Astrocyte (in vitro differentiated cells and primary cell): Measurements from ENCODE around the gene LCN1. TPM values are rescaled to one million over a fixed set of nuclear protein-coding genes. Genes with fewer than 3 reads are reported as not detected.

Experiments used
- DNase-seq: peaks from one replicate; pipeline ENCODE4 v3.0.0-alpha.2; 2010; ENCODE audit warnings: low read depth
- FAIRE-seq: peaks from 2 replicates; lab custom pipeline; 2011; peaks lifted over from hg19 to GRCh38; lab: Jason Lieb, UNC
- H2AFZ ChIP-seq: 2 replicates; pipeline ENCODE4 v1.6.0; 2012; ENCODE audit warnings: low read depth, low read length, inconsistent platforms
- H3K27ac ChIP-seq: 2 replicates; pipeline ENCODE4 v1.5.1; 2011; ENCODE audit warnings: low read depth, low read length, inconsistent platforms
- H3K27me3 ChIP-seq: 2 replicates; pipeline ENCODE4 v1.6.0; 2011; ENCODE audit warnings: low read length, inconsistent platforms; ENCODE audit not compliant: insufficient read depth
- H3K36me3 ChIP-seq: 2 replicates; pipeline ENCODE4 v1.5.1; 2011; ENCODE audit warnings: low read length, inconsistent platforms; ENCODE audit not compliant: insufficient read depth
- H3K4me1 ChIP-seq: 2 replicates; pipeline ENCODE4 v1.5.1; 2011; ENCODE audit warnings: low read length, inconsistent platforms; ENCODE audit not compliant: insufficient read depth
- H3K4me2 ChIP-seq: 2 replicates; pipeline ENCODE4 v1.6.0; 2012; ENCODE audit warnings: low read length, inconsistent platforms
- H3K4me3 ChIP-seq: 2 replicates; pipeline ENCODE4 v1.5.1; 2011; ENCODE audit warnings: low read depth, mild to moderate bottlenecking, low read length, inconsistent platforms; ENCODE audit not compliant: insufficient read depth
- H3K79me2 ChIP-seq: 2 replicates; pipeline ENCODE4 v1.6.0; 2012; ENCODE audit warnings: mild to moderate bottlenecking, low read length, inconsistent platforms; ENCODE audit not compliant: insufficient read depth
- H3K9ac ChIP-seq: 2 replicates; pipeline ENCODE4 v1.6.0; 2012; ENCODE audit warnings: mild to moderate bottlenecking, low read length, inconsistent platforms
- H3K9me3 ChIP-seq: 2 replicates; pipeline ENCODE4 v1.5.1; 2012; ENCODE audit warnings: low read depth, mild to moderate bottlenecking, low read length, inconsistent platforms; ENCODE audit not compliant: insufficient read depth
- H4K20me1 ChIP-seq: 2 replicates; pipeline ENCODE4 v1.6.0; 2012; ENCODE audit warnings: low read length, inconsistent platforms; ENCODE audit not compliant: insufficient read depth
- H3K27ac Mint-ChIP-seq: one replicate; pipeline ENCODE4 v1.8.0; 2021; ENCODE audit warnings: mild to moderate bottlenecking, mixed read lengths; ENCODE audit not compliant: unreplicated experiment
- H3K27me3 Mint-ChIP-seq: one replicate; pipeline ENCODE4 v1.8.0; 2021; ENCODE audit warnings: low read depth, mixed read lengths; ENCODE audit not compliant: unreplicated experiment
- H3K36me3 Mint-ChIP-seq: one replicate; pipeline ENCODE4 v1.8.0; 2021; ENCODE audit warnings: low read depth, mixed read lengths; ENCODE audit not compliant: unreplicated experiment
- H3K4me1 Mint-ChIP-seq: one replicate; pipeline ENCODE4 v1.8.0; 2021; ENCODE audit warnings: low read depth, mixed read lengths; ENCODE audit not compliant: unreplicated experiment
- H3K4me3 Mint-ChIP-seq: one replicate; pipeline ENCODE4 v1.8.0; 2021; ENCODE audit warnings: mild to moderate bottlenecking, moderate library complexity, mixed read lengths; ENCODE audit not compliant: unreplicated experiment
- H3K9me3 Mint-ChIP-seq: one replicate; pipeline ENCODE4 v1.8.0; 2021; ENCODE audit warnings: mild to moderate bottlenecking, mixed read lengths; ENCODE audit not compliant: unreplicated experiment
- CTCF ChIP-seq: IDR thresholded peaks from 2 replicates; pipeline ENCODE4 v1.5.1; 2011; ENCODE audit warnings: low read depth, mild to moderate bottlenecking, inconsistent platforms, low read length, moderate library complexity; ENCODE audit not compliant: insufficient read depth
- EZH2 ChIP-seq: IDR thresholded peaks from 2 replicates; pipeline ENCODE4 v1.6.1; 2012; ENCODE audit warnings: mild to moderate bottlenecking, low read length, inconsistent platforms; ENCODE audit not compliant: insufficient read depth
- total RNA-seq: library from RNA; stranded (reverse); gene quantifications from 2 replicates; pipeline ENCODE4 v1.2.1, GENCODE V29; 2021

The LCN1 gene
- total RNA-seq, 1 donor from 2014 or later: not detected

GRCh38 chr9:135566552-135566951 lies 45.3 kb downstream of the LCN1 start:
- Mint-ChIP-seq H3K36me3 (no peaks in the 10 kb centered on the region), H3K4me1 (no peaks in the 10 kb centered on the region), H3K27me3 (peaks cover 21% of the 10 kb centered on the region), H3K9me3 (peaks cover 18% of the 10 kb centered on the region), H3K27ac (no peak overlapping the region), H3K4me3 (no peak overlapping the region)
- Histone ChIP-seq H3K27me3 (no peaks in the 10 kb centered on the region), H3K36me3 (no peaks in the 10 kb centered on the region), H3K27ac (no peak overlapping the region), H3K9me3 (peaks cover 5% of the 10 kb centered on the region), H3K4me1 (no peaks in the 10 kb centered on the region), H3K4me3 (no peak overlapping the region), H3K4me2 (no peak overlapping the region), H4K20me1 (no peaks in the 10 kb centered on the region), H3K79me2 (no peaks in the 10 kb centered on the region), H2AFZ (no peak overlapping the region), H3K9ac (no peak overlapping the region)
- FAIRE-seq: no peak
- DNase-seq: no peak
- TF ChIP-seq EZH2 (no peak), CTCF (no peak)

- TF ChIP-seq EZH2 (no peak), CTCF (no peak)
- Histone ChIP-seq H4K20me1 (no peaks in the 10 kb centered on the region), H3K9me3 (peaks cover 5% of the 10 kb centered on the region), H3K27me3 (no peaks in the 10 kb centered on the region), H3K36me3 (no peaks in the 10 kb centered on the region), H2AFZ (no peak overlapping the region), H3K4me2 (no peak overlapping the region), H3K79me2 (no peaks in the 10 kb centered on the region), H3K4me3 (no peak overlapping the region), H3K4me1 (no peaks in the 10 kb centered on the region), H3K9ac (no peak overlapping the region), H3K27ac (no peak overlapping the region)
- Mint-ChIP-seq H3K27me3 (peaks cover 21% of the 10 kb centered on the region), H3K27ac (no peak overlapping the region), H3K36me3 (no peaks in the 10 kb centered on the region), H3K9me3 (peaks cover 18% of the 10 kb centered on the region), H3K4me1 (no peaks in the 10 kb centered on the region), H3K4me3 (no peak overlapping the region)
- DNase-seq (no peak), FAIRE-seq (no peak)
Observed at GRCh38 chr9:135567311-135567710, 46.1 kb downstream of the LCN1 start.

- Histone ChIP-seq H3K79me2 (no peaks in the 10 kb centered on the region), H3K27ac (no peak overlapping the region), H4K20me1 (no peaks in the 10 kb centered on the region), H3K9ac (no peak overlapping the region), H3K27me3 (no peaks in the 10 kb centered on the region), H3K4me1 (no peaks in the 10 kb centered on the region), H3K4me3 (no peak overlapping the region), H2AFZ (no peak overlapping the region), H3K4me2 (no peak overlapping the region), H3K9me3 (peaks cover 5% of the 10 kb centered on the region), H3K36me3 (no peaks in the 10 kb centered on the region)
- TF ChIP-seq CTCF: no peak
- TF ChIP-seq EZH2: no peak
- Mint-ChIP-seq H3K27ac (no peak overlapping the region), H3K4me1 (no peaks in the 10 kb centered on the region), H3K4me3 (no peak overlapping the region), H3K36me3 (no peaks in the 10 kb centered on the region), H3K27me3 (peaks cover 21% of the 10 kb centered on the region), H3K9me3 (peaks cover 18% of the 10 kb centered on the region)
- FAIRE-seq: no peak
- no peak for DNase-seq
Observed at GRCh38 chr9:135568026-135568425, 46.8 kb downstream of the LCN1 start.
